Measurements from ENCODE around the gene TCF25.
"Not testable (repeated sequence)": the region's sequence is repeated elsewhere in the genome, so short reads cannot be mapped to it uniquely, and the experiment has no call there.

Gene TCF25, protein sequence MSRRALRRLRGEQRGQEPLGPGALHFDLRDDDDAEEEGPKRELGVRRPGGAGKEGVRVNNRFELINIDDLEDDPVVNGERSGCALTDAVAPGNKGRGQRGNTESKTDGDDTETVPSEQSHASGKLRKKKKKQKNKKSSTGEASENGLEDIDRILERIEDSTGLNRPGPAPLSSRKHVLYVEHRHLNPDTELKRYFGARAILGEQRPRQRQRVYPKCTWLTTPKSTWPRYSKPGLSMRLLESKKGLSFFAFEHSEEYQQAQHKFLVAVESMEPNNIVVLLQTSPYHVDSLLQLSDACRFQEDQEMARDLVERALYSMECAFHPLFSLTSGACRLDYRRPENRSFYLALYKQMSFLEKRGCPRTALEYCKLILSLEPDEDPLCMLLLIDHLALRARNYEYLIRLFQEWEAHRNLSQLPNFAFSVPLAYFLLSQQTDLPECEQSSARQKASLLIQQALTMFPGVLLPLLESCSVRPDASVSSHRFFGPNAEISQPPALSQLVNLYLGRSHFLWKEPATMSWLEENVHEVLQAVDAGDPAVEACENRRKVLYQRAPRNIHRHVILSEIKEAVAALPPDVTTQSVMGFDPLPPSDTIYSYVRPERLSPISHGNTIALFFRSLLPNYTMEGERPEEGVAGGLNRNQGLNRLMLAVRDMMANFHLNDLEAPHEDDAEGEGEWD

DNA sequence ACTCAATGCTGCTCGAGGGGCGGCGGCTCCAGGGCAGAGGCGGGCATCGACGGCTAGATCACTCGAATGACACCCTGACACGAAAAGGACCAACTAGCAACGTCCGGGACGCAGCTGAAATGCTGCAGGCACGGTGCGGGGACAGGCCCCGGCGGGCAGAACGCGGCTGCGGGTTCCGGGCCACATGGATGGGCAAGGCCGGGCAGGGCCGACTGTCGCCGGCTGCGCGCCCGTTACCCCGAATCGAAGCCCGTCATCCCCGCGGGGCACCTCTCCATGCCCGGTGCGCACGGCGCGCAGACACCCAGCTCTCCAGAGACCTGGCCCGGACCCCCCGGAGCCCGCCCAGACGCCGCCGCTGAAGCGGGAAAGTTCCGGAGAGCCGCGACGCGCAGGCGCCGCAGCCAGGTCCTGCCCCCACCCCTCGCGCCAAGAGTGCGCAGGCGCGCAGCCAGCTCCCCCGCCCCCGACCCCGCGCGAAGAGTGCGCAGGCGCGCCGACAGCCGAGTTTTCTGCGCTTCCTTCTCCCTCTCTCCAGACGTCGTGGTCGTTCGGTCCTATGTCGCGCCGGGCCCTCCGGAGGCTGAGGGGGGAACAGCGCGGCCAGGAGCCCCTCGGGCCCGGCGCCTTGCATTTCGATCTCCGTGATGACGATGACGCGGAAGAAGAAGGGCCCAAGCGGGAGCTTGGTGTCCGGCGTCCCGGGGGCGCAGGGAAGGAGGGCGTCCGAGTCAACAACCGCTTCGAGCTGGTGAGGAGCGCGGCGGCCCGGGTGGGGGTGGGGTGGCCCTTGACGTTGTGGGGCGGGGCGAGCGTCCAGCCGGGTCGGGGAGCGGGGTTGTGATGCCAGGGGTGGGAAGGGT lies at the start of gene TCF25:
TCF25 (plus strand) TSS at position 484 of the 863 bp plus-strand sequence; CDS start at position 560, 76 bp downstream.
- peak in 13 of 14 donors; percentile 44 to 92 (median 88) for DNase-seq

DNA sequence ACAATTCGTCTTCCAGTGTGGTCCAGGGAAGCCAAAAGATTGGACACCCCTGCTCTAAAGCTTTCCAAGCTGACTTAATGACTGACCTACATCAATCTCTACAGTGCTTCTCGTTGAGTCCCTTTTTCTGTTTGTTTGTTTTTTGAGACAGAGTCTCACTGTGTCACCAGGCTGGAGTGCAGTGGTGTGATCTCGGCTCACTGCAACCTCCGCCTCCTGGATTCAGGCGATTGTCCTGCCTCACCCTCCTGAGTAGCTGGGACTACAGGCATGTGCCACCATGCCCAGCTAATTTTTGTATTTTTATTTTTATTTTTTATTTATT lies 49.6 kb upstream of the TCF25 start:
- not testable (repeated sequence) for DNase-seq

DNA sequence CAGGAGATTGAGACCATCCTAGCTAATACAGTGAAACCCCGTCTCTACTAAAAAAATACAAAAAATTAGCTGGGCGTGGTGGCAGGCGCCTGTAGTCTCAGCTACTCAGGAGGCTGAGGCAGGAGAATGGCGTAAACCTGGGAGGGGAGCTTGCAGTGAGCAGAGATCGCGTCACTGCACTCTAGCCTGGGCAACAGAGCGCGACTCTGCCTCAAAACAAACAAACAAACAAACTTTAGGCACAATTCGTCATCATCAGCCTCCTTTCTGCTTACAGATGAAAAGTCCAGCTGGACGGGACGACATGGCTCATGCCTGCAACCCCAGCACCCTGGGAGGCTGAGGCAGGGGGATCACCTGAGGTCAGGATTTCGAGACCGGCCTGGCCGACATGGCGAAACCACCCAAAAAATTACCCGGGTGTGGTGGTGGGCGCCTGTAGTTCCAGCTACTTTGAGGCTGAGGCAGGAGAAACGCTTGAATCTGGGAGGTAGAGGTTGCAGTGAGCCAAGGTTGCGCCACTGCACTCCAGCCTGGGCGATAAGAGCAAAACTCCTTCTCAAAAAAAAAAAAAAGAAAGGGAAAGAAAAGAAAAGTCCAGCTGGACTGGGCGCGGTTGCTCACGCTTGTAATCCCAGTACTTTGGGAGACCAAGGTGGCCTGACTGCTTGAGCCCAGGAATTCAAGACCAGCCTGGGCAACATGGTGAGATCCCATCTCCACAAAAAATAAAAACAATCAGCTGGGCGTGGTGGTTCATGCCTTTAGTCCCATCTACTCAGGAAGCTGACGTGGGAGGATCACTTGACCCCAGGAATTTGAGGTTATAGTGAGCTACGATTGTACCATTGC lies 46.6 kb upstream of the TCF25 start:
- no peak for DNase-seq

DNA sequence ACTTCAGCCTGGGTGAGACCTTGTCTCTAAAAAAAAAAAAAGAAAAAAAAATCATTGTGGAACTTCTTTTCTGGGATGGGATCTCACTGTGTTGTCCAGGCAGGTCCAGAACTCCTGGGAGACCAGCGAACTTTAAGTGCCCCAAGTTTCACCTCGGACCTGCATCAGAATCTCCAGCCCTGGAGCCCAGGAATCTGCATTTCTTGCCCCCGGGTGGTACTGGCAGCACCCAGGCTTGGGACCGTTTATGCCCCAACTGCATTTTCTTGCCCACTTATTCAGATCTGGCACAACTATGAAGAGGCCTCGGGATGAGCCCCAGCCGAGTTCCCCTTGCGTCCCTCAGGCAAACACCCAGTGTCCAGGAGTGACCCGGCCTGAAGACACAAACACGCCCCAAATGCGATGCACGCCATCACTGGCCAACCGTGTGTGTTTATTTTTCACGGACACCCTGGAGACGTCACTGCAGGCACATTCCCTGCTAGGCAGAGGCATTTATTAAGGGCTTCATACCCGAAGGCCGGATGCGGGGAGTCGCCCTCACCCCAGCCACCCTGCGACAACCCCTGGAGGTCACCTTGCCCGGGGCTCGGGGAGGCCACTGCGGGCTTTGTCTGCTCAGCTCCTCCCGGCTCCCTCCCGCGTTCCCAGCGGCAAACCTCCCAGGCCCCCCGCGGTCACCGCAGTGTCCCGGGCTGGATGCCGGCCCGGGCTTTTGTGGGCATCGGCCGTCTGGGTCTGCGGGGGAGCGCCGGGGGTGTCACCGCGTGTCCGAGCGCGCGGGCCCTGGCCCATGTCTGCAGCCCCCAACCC lies 45.8 kb upstream of the TCF25 start:
- peak in 8 of 14 donors; percentile 2 to 61 (median 29) for DNase-seq

DNA sequence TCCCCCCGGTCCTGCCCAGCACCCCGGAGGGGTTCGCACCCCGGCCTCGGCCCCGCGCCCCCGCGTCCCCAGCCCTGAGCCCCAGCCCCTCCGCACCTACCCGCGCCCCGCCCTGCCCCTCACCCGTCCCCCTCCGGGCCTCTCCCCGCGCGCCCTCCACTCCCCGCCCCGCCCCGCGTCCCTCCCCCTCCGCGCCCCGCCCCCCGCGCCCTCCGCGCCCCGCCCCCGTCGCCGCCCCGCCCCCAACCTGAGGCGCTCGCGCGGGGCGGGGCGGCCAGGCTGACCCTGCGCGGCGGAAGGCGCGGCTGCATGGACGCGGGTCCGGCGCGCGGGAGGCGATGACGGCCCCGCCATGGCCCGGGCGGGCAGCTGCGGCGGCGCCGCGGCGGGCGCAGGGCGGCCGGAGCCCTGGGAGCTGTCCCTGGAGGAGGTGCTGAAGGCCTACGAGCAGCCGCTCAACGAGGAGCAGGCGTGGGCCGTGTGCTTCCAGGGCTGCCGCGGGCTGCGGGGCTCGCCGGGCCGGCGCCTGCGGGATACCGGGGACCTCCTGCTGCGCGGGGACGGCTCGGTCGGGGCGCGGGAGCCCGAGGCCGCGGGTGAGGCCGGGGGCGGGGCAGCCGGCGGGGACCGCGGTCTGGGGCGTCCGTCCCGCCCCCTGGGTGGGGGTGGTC lies 45.1 kb upstream of the TCF25 start, which contains the start of gene SPIRE2:
SPIRE2 (plus strand) TSS at position 277 of the 671 bp plus-strand sequence; CDS start at position 353, 76 bp downstream.
- DNase-seq: peak in 9 of 14 donors; percentile 10 to 61 (median 31)

DNA sequence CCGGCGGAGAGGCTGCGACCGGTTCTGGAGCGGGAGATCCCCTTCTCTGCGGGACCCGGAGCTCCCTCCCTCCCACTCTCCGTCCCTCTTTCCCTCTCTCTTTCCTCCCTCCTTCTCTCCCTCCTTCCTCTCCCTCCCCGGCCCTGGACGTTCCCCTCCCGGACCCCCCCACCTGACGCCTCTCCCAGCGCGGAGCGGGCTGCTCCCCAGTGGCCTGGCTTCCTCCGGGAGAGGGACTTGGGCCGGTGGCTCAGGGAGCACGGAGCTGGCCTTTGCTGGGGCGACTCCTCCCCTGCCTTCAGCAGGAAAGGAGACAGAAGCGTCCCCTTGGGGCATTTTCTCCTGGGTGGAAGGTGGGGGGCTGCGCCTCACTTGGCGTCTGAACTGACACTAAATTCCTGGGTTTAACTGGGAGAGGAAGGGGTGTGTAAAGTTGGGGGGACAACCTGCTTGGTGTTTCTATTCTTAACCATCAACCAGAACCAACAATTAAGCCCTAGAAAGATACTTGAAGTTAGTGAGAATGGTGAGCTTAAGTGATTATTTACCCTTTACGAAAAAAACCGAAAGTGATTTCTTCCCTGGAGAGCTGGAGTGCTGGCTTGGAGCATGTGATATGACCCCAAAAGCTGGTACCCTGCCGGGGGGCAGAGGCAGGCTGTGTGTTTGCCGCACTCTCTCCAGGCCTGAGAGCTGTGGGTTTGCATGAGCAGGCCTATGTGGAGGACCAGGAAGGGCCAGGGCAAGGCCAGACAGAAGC lies 44.3 kb upstream of the TCF25 start:
- peak in 2 of 14 donors; percentile 35 to 53 for DNase-seq

DNA sequence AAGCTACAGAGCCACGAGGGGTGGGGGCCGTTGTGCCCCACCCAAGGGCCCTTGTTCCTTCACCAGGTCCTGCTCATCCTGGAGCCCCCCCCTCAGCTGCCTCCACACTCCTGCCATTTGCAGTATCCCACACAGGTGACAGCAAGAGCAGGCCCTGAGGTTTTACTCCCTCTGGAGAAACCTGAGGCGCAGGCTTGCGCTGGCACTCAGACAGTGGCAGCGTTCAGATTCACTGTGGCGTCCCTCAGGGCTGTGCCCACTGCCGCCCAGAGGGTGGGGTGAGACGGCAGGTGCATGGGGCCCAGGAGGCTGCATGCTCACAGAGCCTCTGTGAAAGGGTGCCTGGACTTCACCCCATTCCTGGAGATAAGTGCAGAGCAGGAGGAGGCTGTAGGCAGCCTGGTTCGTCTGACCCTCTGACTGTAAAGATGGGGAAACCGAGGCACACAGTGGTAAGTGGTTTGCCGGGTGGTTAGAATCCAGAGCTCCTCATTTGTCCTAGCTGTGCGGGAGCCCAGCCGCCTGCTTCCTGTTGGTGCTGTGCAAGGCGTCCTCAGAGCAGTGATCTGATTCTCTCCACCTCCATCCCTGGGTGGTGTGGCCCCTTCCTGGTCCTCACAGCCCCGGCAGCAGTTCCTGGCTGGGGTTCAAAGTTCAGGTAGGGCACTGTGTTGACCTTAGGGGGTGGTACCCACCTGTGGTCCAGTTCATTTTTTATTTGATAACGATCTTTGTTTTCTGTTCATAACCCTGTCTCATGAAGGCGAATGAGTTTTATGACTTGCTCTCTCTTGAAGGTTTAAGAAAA lies 43.6 kb upstream of the TCF25 start:
- peak in 1 of 14 donors; percentile 2 for DNase-seq

DNA sequence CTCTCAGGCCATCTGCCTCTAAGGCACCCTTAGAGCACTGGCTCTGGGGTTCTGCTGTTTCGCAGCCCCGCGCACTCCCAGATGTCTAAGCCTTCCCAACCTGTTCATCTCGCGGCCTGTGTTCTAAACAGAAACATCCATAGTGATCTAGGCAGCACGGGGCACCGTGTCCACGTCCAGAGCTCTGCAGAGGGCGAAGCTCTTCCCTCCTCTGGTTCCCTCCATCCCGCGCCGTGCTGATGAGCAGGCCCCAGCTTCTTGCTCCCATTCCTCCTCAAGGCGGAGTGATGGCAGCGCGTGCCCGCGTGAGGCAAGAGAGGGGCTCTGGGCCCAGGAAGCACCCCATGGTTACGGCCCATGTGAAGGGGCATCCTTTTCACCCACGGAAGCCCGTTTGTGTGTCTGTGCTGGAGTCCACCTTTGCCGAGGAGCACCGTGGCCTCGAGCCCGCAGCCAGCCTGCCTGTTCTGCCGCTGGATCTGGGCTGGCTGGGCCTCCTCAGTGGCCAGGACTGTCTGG lies 41.5 kb upstream of the TCF25 start:
- DNase-seq: no peak

DNA sequence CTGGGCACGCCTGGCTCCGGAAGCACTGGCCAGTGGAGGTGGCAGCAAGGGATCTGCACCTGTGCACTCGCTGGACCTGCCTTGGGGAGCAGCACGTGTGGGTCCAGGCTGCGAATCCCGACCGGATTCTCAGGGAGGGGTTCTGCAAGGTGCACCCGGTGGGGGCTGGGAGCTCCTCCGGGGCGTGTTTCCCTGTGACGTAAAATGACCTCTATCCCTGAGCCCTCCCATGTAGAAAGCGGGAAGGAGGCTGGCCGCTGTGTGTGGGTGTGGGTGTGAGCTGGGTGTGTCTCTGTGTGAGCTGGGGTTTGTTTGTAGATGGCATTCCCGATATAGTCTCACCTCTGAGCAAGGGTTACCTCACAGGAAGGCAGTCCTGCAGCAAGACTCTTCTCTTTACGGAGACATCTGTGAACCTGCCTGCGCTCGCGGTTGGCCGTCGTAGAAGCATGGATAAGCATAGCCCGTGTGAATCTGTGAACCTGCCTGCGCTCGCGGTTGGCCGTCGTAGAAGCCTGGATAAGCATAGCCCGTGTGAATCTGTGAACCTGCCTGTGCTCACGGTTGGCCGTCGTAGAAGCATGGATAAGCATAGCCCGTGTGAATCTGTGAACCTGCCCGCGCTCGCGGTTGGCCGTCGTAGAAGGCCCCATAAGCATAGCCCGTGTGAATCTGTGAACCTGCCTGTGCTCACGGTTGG lies 39.6 kb upstream of the TCF25 start:
- DNase-seq: not testable (repeated sequence)

DNA sequence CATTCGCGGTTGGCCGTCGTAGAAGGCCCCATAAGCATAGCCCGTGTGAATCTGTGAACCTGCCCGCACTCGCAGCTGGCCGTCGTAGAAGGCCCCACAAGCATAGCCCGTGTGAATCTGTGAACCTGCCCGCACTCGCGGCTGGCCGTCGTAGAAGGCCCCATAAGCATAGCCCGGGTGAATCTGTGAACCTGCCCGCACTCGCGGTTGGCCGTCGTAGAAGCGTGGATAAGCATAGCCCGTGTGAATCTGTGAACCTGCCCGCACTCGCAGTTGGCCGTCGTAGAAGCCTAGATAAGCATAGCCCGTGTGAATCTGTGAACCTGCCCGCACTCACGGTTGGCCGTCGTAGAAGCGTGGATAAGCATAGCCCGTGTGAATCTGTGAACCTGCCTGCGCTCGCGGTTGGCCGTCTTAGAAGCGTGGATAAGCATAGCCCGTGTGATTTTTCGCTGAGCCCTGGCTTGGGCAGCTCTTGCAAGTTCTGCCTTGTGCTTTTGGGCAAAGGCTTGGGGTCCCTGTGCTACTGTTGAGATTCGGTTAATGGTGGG lies 38.5 kb upstream of the TCF25 start:
- DNase-seq: not testable (repeated sequence)

DNA sequence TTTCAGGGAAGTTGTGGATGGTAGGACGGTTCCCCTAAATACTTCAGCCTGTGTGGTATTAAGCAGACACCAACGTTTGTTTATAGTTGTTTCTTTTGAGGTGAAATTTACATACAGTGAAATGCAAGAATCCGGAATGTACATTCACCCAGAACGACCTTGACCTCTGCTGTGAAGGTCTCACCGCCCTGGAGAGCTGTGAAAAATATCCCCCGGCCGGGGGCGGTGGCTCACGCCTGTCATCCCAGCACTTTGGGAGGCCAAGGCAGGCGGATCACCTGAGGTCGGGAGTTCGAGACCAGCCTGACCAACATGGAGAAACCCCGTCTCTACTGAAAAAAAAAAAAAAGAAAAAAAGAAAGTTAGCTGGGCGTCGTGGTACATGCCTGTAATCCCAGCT lies 36.9 kb upstream of the TCF25 start:
- not testable (repeated sequence) for DNase-seq

DNA sequence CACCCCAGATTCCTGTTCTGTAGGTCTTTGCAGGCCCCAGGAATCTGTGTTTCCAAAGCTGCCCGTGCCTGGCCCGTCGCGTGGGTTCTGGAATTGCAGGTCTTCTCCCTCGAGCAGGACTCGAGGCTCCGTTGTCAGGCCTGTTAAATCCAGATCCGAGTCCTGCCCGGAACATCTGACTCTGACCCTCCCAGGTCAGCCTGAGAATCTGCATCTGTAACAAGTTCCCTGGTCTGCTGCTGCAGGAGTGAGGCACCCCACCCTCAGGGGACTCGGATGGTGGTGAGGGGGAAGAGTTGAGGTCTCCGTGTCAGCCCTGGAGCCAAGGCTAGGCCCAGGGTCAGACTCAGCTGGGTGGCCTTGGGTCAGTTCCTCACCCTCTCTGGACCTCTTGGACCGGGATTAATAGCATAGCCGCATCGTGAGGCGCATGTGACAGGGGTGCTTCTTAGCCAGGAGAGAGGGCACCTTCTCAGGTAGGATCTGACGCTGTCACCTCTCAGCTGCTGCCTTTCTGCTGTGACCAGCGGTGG lies 36.3 kb upstream of the TCF25 start:
- DNase-seq: no peak

DNA sequence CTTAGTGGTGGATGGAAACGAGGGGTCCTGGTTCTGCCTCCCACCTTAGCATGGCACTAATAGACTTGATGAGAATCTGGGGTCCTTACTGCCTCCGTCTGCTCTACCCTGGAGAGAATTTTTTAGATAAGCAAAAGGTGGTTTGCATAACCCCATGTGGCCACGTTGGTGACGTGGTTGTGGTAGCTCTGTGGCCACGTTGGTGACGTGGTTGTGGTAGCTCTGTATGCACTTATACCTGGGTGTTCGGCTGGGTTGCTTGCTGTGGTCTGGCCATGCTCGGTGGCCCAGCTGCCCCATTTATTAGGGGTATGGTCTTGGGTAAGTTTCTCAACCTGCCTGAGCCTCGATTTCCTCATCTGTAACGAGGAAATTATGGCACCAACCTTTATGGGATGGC lies 32.1 kb upstream of the TCF25 start:
- no peak for DNase-seq

DNA sequence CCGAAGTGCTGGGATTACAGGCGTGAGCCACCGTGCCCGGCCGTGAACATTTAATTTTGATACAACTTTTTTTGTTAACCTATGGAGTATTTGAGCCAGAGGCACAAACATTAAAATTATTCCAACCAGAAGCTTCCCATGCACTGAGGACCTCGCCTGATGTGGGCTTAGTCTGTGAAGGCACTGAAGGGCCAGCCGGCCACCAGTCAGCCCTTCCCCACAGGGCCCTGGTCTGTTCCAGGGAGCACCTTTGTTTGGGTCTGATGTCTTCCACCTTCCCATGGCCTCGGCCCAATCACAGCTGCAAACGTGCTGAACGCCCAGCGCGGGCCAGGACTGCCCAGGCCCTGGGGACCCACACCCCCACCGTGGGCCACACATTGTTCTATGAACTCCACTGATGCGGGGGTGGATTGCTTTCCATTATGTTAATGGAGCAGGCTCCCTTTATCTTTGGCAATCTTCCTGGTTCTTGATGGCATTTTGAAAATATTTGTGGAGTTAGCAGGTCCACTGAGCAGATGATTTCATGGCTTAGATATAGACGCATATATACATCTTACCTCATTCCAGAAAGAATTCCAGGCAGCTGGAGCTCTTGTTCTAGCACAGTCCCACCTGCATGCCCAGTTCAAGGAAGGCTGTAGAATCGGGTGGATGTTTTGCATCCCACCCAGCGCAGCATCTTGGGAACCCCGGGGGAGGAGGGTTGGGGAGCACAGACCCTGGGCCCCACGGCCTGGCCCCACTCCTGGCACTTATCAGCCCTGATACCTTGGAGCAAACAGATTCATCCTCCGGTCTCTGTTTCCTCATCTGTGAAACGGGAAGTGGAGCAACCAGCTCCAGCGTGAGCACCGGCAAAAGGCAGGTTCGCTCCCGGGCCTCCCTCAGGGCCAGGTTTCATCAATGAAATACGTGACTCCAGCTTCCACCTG lies 30.7 kb upstream of the TCF25 start:
- no peak for DNase-seq

DNA sequence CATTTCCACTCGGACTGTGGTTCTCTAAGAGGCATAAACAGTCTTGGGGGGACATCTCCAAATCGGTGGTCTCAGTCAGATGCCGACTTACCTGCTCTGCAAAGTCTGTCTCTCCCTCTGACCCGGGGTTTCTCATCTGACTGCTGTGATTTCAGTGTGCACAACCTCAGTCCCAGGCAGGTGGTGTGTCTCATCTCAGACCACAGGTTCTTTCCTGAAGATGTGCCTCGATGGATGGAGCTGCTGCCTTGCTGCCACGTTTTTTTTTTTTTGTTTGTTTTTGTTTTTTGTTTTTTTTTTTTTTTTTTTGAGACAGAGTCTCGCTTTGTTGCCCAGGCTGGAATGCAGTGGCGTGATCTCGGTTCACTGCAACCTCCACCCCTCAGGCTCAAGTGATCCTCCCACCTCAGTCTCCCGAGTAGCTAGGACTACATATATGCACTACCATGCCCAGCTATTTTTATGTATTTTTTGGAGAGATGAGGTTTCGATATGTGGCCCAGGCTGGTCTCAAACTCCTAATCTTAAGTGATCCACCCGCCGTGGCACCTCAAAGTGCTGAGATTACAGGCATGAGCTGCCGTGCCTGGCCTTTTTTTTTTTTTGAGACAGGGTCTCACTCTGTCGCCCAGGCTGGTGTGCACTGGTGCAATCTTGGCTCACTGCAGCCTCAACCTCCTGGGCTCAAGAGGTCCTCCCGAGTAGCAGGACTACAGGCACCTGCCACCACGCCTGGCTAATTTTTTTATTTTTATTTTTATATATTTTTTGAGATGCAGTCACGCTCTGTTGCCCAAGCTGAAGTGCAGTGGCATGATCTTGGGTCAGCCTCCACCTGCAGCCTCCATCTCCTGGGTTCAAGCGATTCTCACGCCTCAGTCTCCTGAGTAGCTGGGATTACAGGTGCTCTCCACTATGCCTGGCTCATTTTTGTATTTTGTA lies 29.7 kb upstream of the TCF25 start:
- no peak for DNase-seq

All from C1 segment of cervical spinal cord (tissue), 14 donors.